Epithelial cell of esophagus (primary cell): ENCODE measurements around the gene FAM162B.
A peak's percentile ranks its signal among the peaks of the same experiment; 100 is the strongest.

Experiments
- DNase-seq: peaks from one replicate; pipeline ENCODE4 v3.0.0; 2010; ENCODE audit warnings: low read depth
- H3K4me3 ChIP-seq: 2 replicates; pipeline ENCODE4 v1.5.1; 2011; ENCODE audit warnings: mild to moderate bottlenecking, low read length, control low read depth
- CTCF ChIP-seq: IDR thresholded peaks from 2 replicates; pipeline ENCODE4 v1.5.1; 2011; ENCODE audit warnings: low read depth, mild to moderate bottlenecking, low read length, control low read depth, inconsistent platforms; ENCODE audit not compliant: insufficient read depth; ENCODE audit errors: missing control alignments

The FAM162B gene

GRCh38 chr6:116764961-116765841 is at the start of gene FAM162B:
Gene FAM162B (minus strand): TSS chr6:116765719. CDS start chr6:116765576, 143 bp downstream.
- DNase-seq = peak; percentile 11
- no peak for TF ChIP-seq CTCF
- H3K4me3 ChIP-seq = peak within 1 kb of the TSS; percentile 22

GRCh38 chr6:116812051-116812650 is 46.6 kb upstream of the FAM162B start:
- no peak for TF ChIP-seq CTCF
- no peak overlapping the region for H3K4me3 ChIP-seq

DNA sequence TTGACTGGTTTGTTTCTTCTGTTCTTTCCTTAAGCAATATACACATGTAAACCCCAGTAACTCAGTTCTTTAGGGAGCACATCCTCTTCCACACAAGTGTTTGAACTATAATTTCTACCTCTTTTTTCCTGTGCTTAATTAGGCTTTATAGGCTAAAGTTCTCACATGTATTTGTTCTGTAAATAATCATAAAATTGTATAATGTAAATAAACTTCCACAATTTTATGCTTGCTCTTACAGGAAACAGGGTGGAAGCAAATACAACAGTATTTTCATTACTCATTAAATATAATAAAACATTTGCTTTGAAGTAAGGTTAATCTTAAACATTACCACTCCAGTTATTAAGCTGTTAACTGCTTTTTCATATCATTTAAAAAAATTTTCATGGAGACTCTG is 36.5 kb upstream of the FAM162B start:
- TF ChIP-seq CTCF = no peak
- no peak overlapping the region for H3K4me3 ChIP-seq
- no peak for DNase-seq

More at GRCh38 chr6:116812051-116812650, 46.6 kb upstream of the FAM162B start:
- no peak for DNase-seq

GRCh38 chr6:116799945-116800344 is 34.4 kb upstream of the FAM162B start:
- H3K4me3 ChIP-seq = no peak overlapping the region
- no peak for DNase-seq
- TF ChIP-seq CTCF = no peak

- TF ChIP-seq CTCF = no peak
- no peak overlapping the region for H3K4me3 ChIP-seq
Measured at GRCh38 chr6:116797585-116797984, 32.1 kb upstream of the FAM162B start.

DNA sequence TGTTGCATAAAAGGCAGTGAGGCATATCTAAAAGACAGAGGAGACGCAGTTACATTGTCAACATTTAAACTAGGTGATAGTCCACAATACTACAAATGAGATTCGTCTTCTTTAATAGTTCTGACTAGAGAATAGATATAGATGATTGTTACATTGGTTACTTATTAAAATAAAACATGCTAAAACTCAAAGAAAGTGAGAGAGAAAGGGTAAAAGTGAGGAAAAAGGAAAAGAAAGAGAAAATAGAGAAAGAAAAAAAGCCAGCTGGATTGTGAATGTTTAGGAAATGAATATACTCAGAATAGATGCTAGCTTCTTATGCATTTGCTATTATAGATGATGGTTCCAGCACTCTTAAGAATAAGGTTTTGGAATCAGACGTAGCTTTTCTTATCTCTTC is 27.7 kb upstream of the FAM162B start:
- H3K4me3 ChIP-seq = no peak overlapping the region
- no peak for DNase-seq
- no peak for TF ChIP-seq CTCF

More at GRCh38 chr6:116797585-116797984, 32.1 kb upstream of the FAM162B start:
- DNase-seq = no peak

DNA sequence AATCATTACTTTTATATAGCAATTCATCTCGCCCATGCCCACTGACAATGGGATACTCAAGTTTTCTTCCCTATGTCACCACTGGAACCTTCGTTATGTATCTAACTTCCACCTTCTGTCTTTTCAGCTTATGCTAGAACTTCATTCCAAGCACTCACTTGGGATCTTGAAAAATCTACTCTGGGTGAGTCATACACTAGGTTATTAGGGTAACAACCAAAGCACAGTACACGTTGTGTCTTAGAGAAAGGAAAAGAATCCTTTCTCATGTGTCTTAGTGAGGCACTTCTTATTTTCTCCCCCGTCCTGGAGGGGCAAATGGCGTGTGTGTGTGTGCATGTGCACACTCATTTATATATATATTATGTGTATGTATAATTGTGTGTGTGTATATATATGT is 18.3 kb upstream of the FAM162B start:
- H3K4me3 ChIP-seq = no peak overlapping the region
- DNase-seq = peak; percentile 4
- no peak for TF ChIP-seq CTCF
